GM19025 (cell line): Measurements from ENCODE around the gene MPZL3.

Source experiments
- ATAC-seq: cut with Tn5 transposase; IDR thresholded peaks from one replicate; pipeline ENCODE4 v1.9.1; 2021; ENCODE audit warnings: mild to moderate bottlenecking, low read depth, moderate library complexity; ENCODE audit not compliant: unreplicated experiment

Gene MPZL3

GRCh38 chr11:118251858-118252652, at the start of gene MPZL3:
TSS of gene MPZL3 (minus strand) at chr11:118252365. CDS start at chr11:118252294, 71 bp downstream.
- ATAC-seq, result no peak

DNA sequence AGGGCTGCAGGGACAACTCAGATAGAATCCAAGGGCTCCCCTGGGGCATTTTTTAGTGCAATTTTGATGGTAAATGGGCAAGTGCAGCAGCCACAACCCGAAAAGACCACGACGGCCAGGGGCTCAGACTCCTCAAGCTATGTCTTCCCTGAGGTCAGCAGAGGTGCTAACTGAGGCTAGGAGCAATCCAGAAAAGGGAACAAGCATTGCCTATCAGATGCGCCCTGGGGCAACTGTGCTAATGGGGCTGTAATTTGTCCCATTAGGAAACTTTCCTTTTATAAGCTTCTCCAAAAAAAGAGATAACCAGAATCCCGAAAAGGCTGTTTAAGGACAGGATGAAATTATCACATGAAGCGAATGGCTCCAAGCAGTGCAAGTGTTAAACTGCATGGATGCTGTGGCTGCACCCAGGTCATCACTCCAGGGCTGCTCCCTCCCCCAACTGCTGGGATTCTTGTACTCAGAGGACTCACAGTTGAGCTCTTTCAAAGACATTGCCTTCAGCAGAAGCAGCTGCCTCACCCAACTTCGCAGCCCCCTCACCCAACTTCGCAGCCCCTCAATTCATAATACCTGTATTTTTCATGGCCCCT, 49.5 kb upstream of the MPZL3 start:
- ATAC-seq, result no peak

GRCh38 chr11:118295815-118296454, 43.8 kb upstream of the MPZL3 start:
- no peak for ATAC-seq

DNA sequence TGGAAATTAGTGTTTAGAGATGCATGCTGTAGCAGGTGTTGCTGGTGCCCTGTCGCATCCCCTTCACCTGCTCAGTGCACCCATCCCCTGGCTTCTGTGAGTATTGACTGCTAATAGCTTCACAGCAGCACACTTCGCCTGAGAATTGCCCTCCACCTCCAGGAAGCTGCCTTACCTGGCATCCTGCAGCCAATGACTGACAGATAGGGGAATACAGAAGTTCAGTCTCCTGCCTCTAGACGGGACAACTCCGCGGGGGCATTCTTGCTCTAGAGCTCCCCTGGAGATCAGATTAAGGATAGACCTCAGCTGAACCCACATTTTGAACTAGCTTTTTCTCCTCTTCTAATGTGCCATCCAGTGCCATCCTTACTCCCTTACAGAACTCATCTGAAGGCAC, 43.0 kb upstream of the MPZL3 start:
- no peak for ATAC-seq

DNA sequence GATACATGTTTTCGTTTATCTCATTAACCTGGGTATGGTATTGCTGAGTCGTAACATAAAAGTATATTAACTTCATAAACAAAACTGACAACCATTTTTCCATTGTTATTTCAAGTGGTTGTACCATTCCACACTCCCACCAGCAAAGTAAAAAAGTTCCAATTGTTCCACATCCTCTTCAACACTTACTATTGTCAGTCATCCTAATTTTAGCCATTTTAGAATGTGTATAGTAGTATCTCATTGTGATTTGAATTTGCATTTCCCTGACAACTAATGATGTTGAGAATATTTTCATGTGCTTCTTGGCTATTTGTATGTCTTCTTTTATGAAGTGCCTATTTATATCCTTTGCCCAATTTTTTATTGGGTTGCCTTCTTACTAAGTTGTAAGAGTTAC, 41.9 kb upstream of the MPZL3 start:
- no peak for ATAC-seq

GRCh38 chr11:118291477-118292135, 39.4 kb upstream of the MPZL3 start:
- ATAC-seq, result no peak

DNA sequence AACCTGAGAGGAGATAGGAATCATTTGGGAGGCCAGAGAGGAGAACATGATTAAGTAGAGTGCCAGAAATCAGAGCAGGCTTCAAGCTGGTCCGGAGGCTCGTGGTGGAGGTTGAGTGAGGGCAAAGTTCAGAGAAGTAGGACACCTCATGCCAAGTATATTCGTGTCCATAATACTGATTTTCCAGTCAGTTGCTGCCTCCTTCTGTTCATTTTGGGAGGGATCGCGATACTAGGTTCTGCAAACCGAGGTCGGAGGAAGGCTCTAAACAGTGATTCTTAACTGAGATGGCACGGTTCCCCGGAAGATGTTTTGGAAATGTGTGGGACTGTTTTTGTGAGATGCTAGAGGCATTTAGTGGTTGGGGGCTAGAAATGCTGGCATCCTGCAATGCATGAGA, 38.8 kb upstream of the MPZL3 start:
- ATAC-seq, result no peak

DNA sequence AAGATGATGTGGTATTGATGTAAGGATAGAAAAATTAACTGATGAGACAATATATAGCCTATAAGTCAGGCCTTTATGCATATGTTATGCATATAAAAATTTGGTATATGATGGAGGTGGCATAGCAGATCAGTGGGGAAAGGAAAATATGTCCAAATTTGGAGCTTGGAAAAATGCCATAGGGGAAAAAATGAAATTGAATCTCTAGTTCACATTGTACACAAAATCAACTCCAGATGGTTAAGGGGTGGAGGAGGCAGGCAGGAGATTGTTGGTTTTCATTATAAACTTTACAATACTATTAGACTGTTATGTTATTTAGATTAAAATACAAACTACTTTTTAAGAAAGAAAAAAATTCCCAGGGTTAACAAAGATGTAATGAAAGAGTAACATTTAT, 37.2 kb upstream of the MPZL3 start:
- no peak for ATAC-seq

DNA sequence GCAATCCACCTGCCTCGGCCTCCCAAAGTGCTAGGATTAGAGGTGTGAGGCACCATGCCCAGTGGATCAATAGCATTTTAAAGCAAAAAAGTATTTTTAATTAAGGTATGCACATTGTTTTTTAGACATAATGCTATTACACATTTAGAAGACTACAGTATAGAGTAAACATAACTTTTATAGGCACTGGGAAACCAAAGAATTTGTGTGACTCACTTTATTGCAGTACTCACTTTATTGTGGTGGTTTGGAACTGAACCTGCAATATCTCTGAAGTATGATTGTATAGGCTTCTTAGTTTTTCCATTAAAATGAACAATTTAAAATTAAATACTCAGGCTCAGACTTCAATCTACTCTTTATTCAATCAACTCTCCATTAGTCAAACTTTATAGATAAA, 34.8 kb upstream of the MPZL3 start:
- no peak for ATAC-seq

DNA sequence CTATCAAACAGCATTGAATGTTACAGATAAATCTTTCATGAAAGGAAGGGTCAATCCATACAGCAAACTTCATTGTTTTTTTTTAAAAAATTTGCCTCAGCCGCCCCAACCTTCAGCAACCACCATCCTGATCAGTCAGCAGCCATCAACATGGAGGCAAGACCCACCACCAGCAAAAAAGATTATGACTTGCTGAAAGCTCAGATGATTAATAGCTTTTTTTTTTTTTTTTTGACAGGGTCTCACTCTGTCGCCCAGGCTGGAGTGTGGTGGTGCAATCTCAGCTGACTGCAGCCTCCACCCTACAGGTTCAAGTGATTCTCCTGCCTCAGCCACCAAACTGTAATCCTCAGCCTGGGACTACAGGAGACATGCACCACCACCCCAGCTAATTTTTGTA, 34.4 kb upstream of the MPZL3 start:
- ATAC-seq, result no peak

GRCh38 chr11:118283756-118284350, 31.7 kb upstream of the MPZL3 start:
- ATAC-seq, result no peak

DNA sequence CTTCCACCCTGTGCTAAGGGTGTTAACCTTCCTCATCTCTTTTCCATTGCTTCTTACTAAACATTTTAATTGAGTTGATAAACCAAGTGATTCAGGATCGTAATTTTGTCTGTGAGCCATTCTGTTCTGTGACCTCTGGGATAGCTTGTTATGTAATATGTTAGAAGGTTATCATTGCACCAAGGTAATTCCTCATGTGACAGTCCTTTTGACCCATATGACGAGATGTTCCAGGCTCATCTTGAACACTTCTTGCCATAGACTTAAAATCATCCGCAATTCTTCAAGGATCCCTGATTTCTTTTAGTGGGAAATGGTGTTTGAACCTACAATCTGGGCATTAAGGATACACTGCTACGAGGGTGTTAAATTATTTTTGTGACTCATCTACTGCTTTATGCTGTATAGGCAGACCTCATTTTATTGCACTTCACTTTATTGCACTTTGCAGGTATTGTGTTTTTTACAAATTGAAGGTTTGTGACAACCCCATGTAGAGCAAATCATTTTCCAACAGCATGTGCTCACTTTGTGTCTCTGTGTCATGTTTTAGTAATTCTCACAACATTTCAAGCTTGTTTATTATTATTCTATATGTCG, 31.0 kb upstream of the MPZL3 start:
- ATAC-seq, result no peak

GRCh38 chr11:118282606-118283005, 30.4 kb upstream of the MPZL3 start:
- no peak for ATAC-seq

GRCh38 chr11:118281284-118281683, 29.1 kb upstream of the MPZL3 start:
- no peak for ATAC-seq

DNA sequence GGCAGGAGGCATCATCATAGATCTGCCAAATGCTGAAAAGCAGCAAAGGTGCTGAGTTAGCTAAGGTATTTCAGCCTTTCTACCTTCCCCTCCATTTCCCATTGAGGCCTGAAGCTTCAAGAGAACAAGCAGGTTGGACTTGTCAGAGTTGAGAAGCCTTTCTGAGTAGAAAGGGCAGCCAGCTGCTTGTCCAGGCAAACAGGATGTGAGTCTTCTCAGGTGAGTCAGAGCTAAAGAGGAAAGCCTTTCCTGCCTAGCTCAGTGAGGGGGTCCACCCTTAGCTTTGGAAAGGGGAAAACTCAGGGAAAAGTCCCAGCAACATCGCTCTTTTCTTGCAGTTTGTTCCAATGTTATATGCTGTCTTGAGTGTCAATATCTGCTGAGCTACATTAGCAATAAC, 25.1 kb upstream of the MPZL3 start:
- no peak for ATAC-seq

DNA sequence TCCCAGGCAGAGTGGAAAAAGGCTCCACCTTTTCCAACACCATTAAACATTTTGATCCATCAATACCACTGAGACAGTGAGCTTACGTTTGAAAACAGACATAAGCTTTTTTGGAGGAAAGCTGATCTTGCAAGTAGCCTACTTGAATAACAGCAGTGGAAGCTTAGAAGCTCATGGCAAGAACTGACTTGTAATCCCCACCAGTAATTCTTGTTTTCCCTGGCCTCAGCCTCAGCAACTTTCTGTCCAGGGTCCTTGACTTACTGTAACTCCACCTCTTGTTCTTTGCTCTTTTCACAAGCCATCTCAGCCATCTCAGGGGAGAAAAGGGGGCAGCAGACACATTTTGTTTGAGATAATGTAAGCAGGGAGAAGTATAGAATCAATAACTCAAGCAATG, 24.3 kb upstream of the MPZL3 start:
- no peak for ATAC-seq

GRCh38 chr11:118275176-118275575, 23.0 kb upstream of the MPZL3 start:
- ATAC-seq, result no peak

- no peak for ATAC-seq
Observed at GRCh38 chr11:118274186-118274585, 22.0 kb upstream of the MPZL3 start.

DNA sequence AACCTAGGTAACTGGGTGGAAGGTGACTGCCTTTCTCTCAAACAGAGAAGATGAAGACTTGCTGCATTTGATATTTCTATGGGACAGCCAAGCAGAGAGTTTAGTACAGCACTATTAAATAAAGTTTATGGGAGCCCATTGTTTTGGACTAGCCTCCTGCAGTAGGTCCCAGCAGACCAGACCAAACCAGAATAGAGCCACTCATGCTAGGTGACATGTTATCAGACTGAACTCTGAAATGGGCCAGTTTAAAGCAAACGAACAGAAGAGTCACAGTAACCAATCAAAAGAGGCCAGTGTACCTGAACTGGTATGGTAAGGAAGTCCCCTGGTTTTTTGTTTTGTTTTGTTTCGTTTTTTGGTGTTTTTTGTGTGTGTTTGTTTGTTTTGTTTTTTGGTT, 19.8 kb upstream of the MPZL3 start:
- no peak for ATAC-seq

- ATAC-seq, result no peak
Observed at GRCh38 chr11:118267486-118267885, 15.3 kb upstream of the MPZL3 start.

- no peak for ATAC-seq
Observed at GRCh38 chr11:118265954-118266353, 13.8 kb upstream of the MPZL3 start.
